NB4 (cell line): ENCODE results near the gene ESRRA.

Experiments
- CTCF ChIP-seq: IDR thresholded peaks from one replicate; pipeline ENCODE4 v1.5.1; 2012; ENCODE audit warnings: low read depth, low read length
- MYC ChIP-seq: IDR thresholded peaks from 2 replicates; pipeline ENCODE4 v1.6.1; 2011; ENCODE audit warnings: low read depth, low read length
- POLR2A ChIP-seq: IDR thresholded peaks from 2 replicates; pipeline ENCODE4 v1.6.1; 2011; ENCODE audit warnings: mild to moderate bottlenecking; ENCODE audit not compliant: insufficient read length; ENCODE audit errors: extremely low read depth

DNA sequence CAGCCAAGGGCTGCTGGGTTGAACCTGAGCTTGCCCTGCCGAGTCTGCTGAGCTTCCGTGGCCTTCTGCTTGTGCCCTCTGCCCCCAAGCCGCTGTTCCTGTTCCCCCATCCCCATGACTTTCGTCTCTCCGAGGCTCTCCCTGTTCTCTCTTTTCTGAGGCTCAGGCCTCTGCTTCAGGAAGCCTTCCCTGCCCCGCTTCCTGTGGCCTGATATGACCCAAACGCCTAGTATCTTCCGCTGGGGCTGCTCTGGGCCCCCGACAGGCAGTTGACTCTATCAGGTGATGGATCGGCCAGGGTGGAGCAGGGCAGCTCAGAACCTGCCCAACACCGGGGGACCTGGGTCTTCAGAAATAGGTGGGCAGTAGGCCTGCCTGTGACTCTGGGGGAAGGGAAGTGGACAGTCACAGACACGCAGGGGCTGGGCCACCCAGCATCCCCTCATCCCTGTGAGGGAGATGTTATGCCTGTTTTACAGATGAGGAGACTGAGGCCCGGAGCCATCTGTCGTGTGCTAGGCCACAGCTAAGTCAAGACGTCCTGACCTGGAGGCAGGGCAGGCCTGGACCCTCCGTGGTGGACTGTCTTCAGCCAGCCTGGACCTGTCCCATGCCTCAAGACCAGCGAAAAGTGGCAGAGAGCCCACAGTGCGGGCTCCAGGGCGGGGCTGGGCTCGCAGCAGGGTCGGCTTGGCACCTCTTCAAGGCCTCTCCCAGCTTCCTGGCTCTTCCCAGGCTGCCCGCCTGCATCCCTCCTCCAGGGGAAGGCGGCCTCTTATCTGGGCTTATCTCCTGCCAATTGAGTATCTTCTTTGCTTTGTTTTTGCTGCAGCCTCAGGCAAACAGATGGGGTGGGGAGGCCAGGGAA is 37.1 kb upstream of the ESRRA start:
- no peak for TF ChIP-seq CTCF
- peak; percentile 9 for TF ChIP-seq POLR2A
- TF ChIP-seq MYC: no peak
